K562 (cell line): ENCODE data around the gene LGR6. TPM values are rescaled to one million over a fixed set of nuclear protein-coding genes. Genes with fewer than 3 reads are reported as not detected.

ENCODE experiments used
- ATAC-seq: fragments of 200-7000 bp; cut with Tn5 transposase; 3 replicates; pipeline ENCODE4 v1.9.1; 2020; ENCODE audit warnings: moderate library complexity
- BruUV-seq: library from RNA; stranded (reverse); fragments of 400-500 nt; replicated peaks from 2 replicates; lab custom pipeline; 2021; lab: Mats Ljungman, UMichigan
- CTCF ChIA-PET: fragments of 300-600 bp; formaldehyde crosslinking; extraction: SDS; loops from one replicate; lab custom pipeline; 2021; ENCODE audit warnings: low intra/inter-chr PET ratio; lab: Yijun Ruan, JAX
- POLR2A ChIA-PET: fragments of 300-600, 350-650 bp; sonication (Branson Sonifier 250); formaldehyde crosslinking; extraction: SDS; loops from one replicate; lab custom pipeline; 2021; ENCODE audit warnings: antibody characterized with exemption, inconsistent platforms; lab: Yijun Ruan, JAX
- DNase-seq, 4 experiments: peaks; one replicate each; pipeline versions ENCODE4 v3.0.0 to v3.0.0-alpha.2; 2011 to 2018; ENCODE audit warnings: low spot score in 3 of 4, mixed read lengths in 3 of 4; ENCODE audit errors: extremely low read depth in 1 of 4
- FAIRE-seq: peaks from 2 replicates; lab custom pipeline; 2011; peaks lifted over from hg19 to GRCh38; lab: Jason Lieb, UNC
- H2AFZ ChIP-seq: 2 replicates; pipeline ENCODE4 v1.6.0; 2011; ENCODE audit warnings: low read depth, low read length, control low read depth, inconsistent platforms
- H3K27ac ChIP-seq: fragments of 200-600 bp; 3 replicates; pipeline ENCODE4 v1.8.0; 2011; ENCODE audit warnings: low read depth, mild to moderate bottlenecking, control low read depth, inconsistent platforms, low read length, moderate library complexity, mixed read lengths; ENCODE audit errors: extremely low read depth
- H3K27me3 ChIP-seq, 2 experiments: fragments of 300-600 bp in 1 of 2; 2 replicates in 1 of 2; 3 replicates in 1 of 2; pipeline versions ENCODE4 v1.6.0 to v1.8.0; 2011; ENCODE audit warnings: inconsistent platforms in 2 of 2, low read length in 2 of 2, mild to moderate bottlenecking in 1 of 2, mixed read lengths in 1 of 2, moderate library complexity in 1 of 2; ENCODE audit not compliant: control insufficient read depth in 2 of 2, insufficient read depth in 2 of 2
- H3K36me3 ChIP-seq: fragments of 300-600 bp; 3 replicates; pipeline ENCODE4 v1.8.0; 2011; ENCODE audit warnings: mild to moderate bottlenecking, low read length, inconsistent platforms; ENCODE audit not compliant: control insufficient read depth, insufficient read depth
- H3K4me1 ChIP-seq, 2 experiments: fragments of 200-600 bp in 1 of 2; replicated peaks in 1 of 2; 2 replicates in 1 of 2; 3 replicates in 1 of 2; pipeline versions ENCODE4 v1.5.1 to v1.8.0; 2011; ENCODE audit warnings: inconsistent platforms in 2 of 2, low read length in 2 of 2, mild to moderate bottlenecking in 1 of 2, mixed read lengths in 1 of 2, moderate library complexity in 1 of 2; ENCODE audit not compliant: control insufficient read depth in 2 of 2, insufficient read depth in 2 of 2
- H3K4me2 ChIP-seq: 2 replicates; pipeline ENCODE4 v1.6.1; 2011; ENCODE audit warnings: low read length, control low read depth, inconsistent platforms, mixed read lengths; ENCODE audit not compliant: insufficient read depth
- H3K4me3 ChIP-seq: fragments of 200-600 bp; sonication (generic), shearing (Covaris generic); 2 replicates; pipeline ENCODE4 v1.5.1; 2016; ENCODE audit warnings: control low read depth, inconsistent platforms
- H3K79me2 ChIP-seq: fragments of 200-600 bp; 3 replicates; pipeline ENCODE4 v1.8.0; 2011; ENCODE audit warnings: low read length, inconsistent platforms; ENCODE audit not compliant: control insufficient read depth, insufficient read depth
- H3K9ac ChIP-seq, 2 experiments: 2 replicates each; pipeline versions ENCODE4 v1.6.0 to v1.6.1; 2011; ENCODE audit warnings: low read depth in 2 of 2, low read length in 2 of 2, control low read depth in 1 of 2, inconsistent platforms in 1 of 2, mild to moderate bottlenecking in 1 of 2, mixed read lengths in 1 of 2; ENCODE audit not compliant: insufficient read depth in 1 of 2
- H3K9me1 ChIP-seq: one replicate; pipeline ENCODE4 v1.6.0; 2011; ENCODE audit warnings: inconsistent platforms, mild to moderate bottlenecking, low read length, moderate library complexity; ENCODE audit not compliant: control insufficient read depth, insufficient read depth
- H3K9me3 ChIP-seq: replicated peaks from 2 replicates; pipeline ENCODE4 v1.5.1; 2011; ENCODE audit warnings: low read depth, low read length, inconsistent platforms; ENCODE audit not compliant: control insufficient read depth, insufficient read depth
- H4K20me1 ChIP-seq: replicated peaks from 2 replicates; pipeline ENCODE4 v1.6.1; 2011; ENCODE audit warnings: low read length, inconsistent platforms, mixed read lengths; ENCODE audit not compliant: control insufficient read depth, insufficient read depth
- POLR2A ChIP-seq: fragments of 450-650 bp; conservative IDR thresholded peaks from 2 replicates; pipeline ENCODE4 v1.6.1; 2016
- THRAP3 ChIP-seq: fragments of 450-650 bp; IDR thresholded peaks from 2 replicates; pipeline ENCODE4 v1.6.1; 2016; ENCODE audit warnings: mild to moderate bottlenecking, inconsistent platforms, borderline replicate concordance
- WGBS: fragments of 100-300 bp; shearing (Covaris generic); methylation state at CpG from one replicate; pipeline ENCODE4 v1.1.6; 2016; ENCODE audit warnings: low coverage, mixed read lengths; ENCODE audit not compliant: insufficient coverage; ENCODE audit errors: missing lambda C conversion rate; 5-methylcytosine and 5-hydroxymethylcytosine counted together
- in situ Hi-C: fragments of 300-500 bp; cut with MboI; formaldehyde crosslinking; loops from 4 replicates; pipeline ENCODE4 v1.15.0; 2018; ENCODE audit warnings: inconsistent platforms, mixed read lengths
- intact Hi-C: fragments of 100-400 bp; cut with micrococcal nuclease; formaldehyde crosslinking; loops from 2 replicates; pipeline ENCODE4 v1.14.2; 2022
- polyA plus RNA-seq, 8 experiments: library from polyadenylated mRNA; depleted of rRNA in 4 of 8; stranded (reverse) in 5 of 8; unstranded in 3 of 8; fragments of >200 nt; fragmentation: Nextera tagmentation in 2 of 8; fragmentation: Illumina TruSeq in 1 of 8; extraction: Ambion mirVana in 2 of 8; extraction: Trizol in 1 of 8; gene quantifications; 2 replicates each; pipeline versions ENCODE4 v1.2.1 to v1.2.3, GENCODE V29; 2011 to 2014; ENCODE audit warnings: inconsistent platforms in 1 of 8, missing spikeins in 1 of 8
- total RNA-seq, 7 experiments: library from RNA; depleted of rRNA in 6 of 7; stranded (reverse); fragments of >200 nt in 6 of 7; fragmentation: Illumina TruSeq in 2 of 7; extraction: Trizol in 2 of 7; gene quantifications; 2 replicates each; pipeline versions ENCODE4 v1.2.1 to v1.2.3, GENCODE V29; 2011 to 2021; ENCODE audit warnings: low replicate concordance in 1 of 7
- TF ChIP-seq, protein P1 (sequence below): fragments of 450-650 bp; IDR thresholded peaks from 2 replicates; pipeline ENCODE4 v1.6.1; 2017; ENCODE audit warnings: mild to moderate bottlenecking, moderate library complexity
- TF ChIP-seq, protein P2 (sequence below): sonication (generic); formaldehyde crosslinking; IDR thresholded peaks from 2 replicates; pipeline ENCODE4 v1.5.0; 2020; ENCODE audit warnings: missing genetic modification reagents

LGR6 gene
- total and polyA plus RNA-seq, 9 of the 15 experiments (the other 6 are each of a cell fraction or from before 2014, with no cell fraction given): 0.01 to 0.54 (median 0.17) TPM; not detected in 1

DNA sequence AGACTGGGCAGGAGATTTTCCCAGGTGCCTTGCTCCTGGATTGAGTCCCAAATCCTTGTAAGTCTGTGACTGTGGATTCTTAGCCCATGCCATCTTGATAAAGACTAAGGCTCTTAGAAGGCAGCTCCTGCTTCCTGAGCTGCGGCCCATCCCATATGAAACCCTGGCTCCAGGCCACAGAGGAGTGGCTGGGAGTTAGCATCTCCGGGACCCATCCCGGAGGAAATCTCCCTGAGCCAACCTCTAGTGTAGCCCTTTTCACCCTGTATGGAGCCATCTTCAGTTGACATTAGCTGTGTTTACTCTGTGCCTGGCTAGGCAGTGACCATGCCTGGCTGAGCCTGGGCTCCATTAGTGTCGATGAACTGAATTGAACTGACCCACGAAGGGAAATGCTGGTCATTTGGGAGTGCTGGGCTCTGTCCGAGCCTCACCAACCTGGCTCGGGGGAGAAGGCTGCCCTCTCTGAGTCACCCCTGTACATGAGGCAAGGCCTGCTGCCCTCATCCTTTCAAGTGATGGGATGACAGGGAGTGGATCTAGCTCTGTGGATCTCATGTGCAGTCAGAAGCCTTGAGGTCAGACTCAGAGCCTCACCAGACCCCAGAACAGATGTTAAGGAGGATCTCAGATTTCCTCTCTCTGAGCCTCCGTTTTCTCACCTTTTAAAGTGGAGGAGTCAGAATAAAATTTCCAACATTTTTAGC lies 37.5 kb downstream of the LGR6 start (continued):
- TF ChIP-seq, protein P1, sequence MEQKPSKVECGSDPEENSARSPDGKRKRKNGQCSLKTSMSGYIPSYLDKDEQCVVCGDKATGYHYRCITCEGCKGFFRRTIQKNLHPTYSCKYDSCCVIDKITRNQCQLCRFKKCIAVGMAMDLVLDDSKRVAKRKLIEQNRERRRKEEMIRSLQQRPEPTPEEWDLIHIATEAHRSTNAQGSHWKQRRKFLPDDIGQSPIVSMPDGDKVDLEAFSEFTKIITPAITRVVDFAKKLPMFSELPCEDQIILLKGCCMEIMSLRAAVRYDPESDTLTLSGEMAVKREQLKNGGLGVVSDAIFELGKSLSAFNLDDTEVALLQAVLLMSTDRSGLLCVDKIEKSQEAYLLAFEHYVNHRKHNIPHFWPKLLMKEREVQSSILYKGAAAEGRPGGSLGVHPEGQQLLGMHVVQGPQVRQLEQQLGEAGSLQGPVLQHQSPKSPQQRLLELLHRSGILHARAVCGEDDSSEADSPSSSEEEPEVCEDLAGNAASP: no peak

DNA sequence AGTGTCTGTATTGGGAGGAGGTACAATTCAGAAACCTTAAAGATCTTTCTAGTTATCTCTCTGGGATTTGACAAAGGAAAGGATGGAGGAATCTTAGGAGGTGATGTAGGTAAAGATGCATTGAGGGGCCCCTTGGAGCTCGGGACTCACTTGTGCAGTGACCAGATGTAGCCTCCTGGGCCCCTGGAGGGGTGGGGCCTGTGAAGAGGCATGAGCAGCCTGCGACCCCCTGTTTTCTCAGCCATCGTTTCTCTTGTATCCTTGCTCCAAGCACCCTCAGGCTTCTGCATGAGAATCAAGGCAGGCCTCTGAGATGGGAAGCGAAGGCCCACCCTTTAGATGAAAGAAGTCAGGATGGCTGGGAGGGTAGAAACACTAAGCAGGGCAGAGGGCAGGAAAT lies 39.6 kb downstream of the LGR6 start:
- DNase-seq (no peak), FAIRE-seq (no peak), ATAC-seq (no peak)
- Histone ChIP-seq H3K9ac (no peak overlapping the region), H3K27ac (no peak overlapping the region), H3K9me3 (no peaks in the 10 kb centered on the region), H3K27me3 (peaks cover 31 to 67% of the 10 kb centered on the region in 2 experiments), H2AFZ (no peak overlapping the region), H3K9me1 (peaks cover 8% of the 10 kb centered on the region), H3K36me3 (no peaks in the 10 kb centered on the region), H3K4me3 (no peak overlapping the region), H3K4me1 (peaks cover 9 to 10% of the 10 kb centered on the region in 2 experiments; a peak in 4 of 5 replicates), H3K4me2 (no peak overlapping the region), H4K20me1 (no peaks in the 10 kb centered on the region; the same call in 1 of the 2 replicates), H3K79me2 (no peaks in the 10 kb centered on the region)
- WGBS: 0% methylated on average over 4 of the region's 4 CpGs
- BruUV-seq: no TSS peak
- POLR2A ChIA-PET: no interaction called here
- TF ChIP-seq, protein P2, sequence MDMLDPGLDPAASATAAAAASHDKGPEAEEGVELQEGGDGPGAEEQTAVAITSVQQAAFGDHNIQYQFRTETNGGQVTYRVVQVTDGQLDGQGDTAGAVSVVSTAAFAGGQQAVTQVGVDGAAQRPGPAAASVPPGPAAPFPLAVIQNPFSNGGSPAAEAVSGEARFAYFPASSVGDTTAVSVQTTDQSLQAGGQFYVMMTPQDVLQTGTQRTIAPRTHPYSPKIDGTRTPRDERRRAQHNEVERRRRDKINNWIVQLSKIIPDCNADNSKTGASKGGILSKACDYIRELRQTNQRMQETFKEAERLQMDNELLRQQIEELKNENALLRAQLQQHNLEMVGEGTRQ (CRISPR knock-in tag): 0 out of 2 replicates have a peak, but pooled peaks have one; percentile 5
- no peak for TF ChIP-seq POLR2A
- TF ChIP-seq THRAP3: no peak
- in situ Hi-C loops: no loop called here
- intact Hi-C loops: no loop called here
- CTCF ChIA-PET: no interaction called here
